GM10266 (cell line): ENCODE results near the gene ZBTB5.

ENCODE experiments used
- DNase-seq: peaks from one replicate; pipeline ENCODE4 v3.0.0; 2012; ENCODE audit errors: extremely low spot score
- CTCF ChIP-seq: IDR thresholded peaks from 2 replicates; pipeline ENCODE4 v1.5.1; 2012; ENCODE audit warnings: mild to moderate bottlenecking, low read depth; ENCODE audit not compliant: control insufficient read depth, insufficient read depth; ENCODE audit errors: missing control alignments

The ZBTB5 gene

GRCh38 chr9:37437621-37438020 lies 27.6 kb downstream of the ZBTB5 start:
- no peak for TF ChIP-seq CTCF
- no peak for DNase-seq

- no peak for DNase-seq
- TF ChIP-seq CTCF = no peak
Measured at GRCh38 chr9:37437010-37437409, 28.2 kb downstream of the ZBTB5 start.

GRCh38 chr9:37436540-37436939 lies 28.7 kb downstream of the ZBTB5 start:
- no peak for TF ChIP-seq CTCF
- no peak for DNase-seq

GRCh38 chr9:37433867-37434371 lies 31.3 kb downstream of the ZBTB5 start:
- no peak for TF ChIP-seq CTCF
- DNase-seq = no peak

GRCh38 chr9:37432020-37432419 lies 33.2 kb downstream of the ZBTB5 start:
- no peak for DNase-seq
- no peak for TF ChIP-seq CTCF

GRCh38 chr9:37430841-37431597 lies 34.2 kb downstream of the ZBTB5 start:
- TF ChIP-seq CTCF = no peak
- DNase-seq = no peak
